Measurements from ENCODE around the gene TSC1.

The TSC1 gene

GRCh38 chr9:132886334-132886725 is 58.1 kb downstream of the TSC1 start:
- no peak for DNase-seq

GRCh38 chr9:132885720-132886333 is 58.6 kb downstream of the TSC1 start:
- DNase-seq = no peak

GRCh38 chr9:132883349-132884294 is 60.8 kb downstream of the TSC1 start:
- no peak for DNase-seq

GRCh38 chr9:132882616-132883015 is 61.8 kb downstream of the TSC1 start:
- no peak for DNase-seq

GRCh38 chr9:132881826-132882225 is 62.6 kb downstream of the TSC1 start:
- DNase-seq = no peak

- no peak for DNase-seq
Observed at GRCh38 chr9:132880324-132880661, 64.1 kb downstream of the TSC1 start.

GRCh38 chr9:132879457-132880323 is 64.7 kb downstream of the TSC1 start:
- no peak for DNase-seq

GRCh38 chr9:132878695-132879456 is 65.5 kb downstream of the TSC1 start, which contains the start of gene SPACA9:
Gene SPACA9 (plus strand): TSS chr9:132878898. CDS start chr9:132883948, 5,050 bp downstream.
- DNase-seq = peak; percentile 54

- DNase-seq = peak; percentile 77
Observed at GRCh38 chr9:132877824-132878694, 66.4 kb downstream of the TSC1 start, which contains the start of gene AK8. Gene AK8 (minus strand): TSS chr9:132878284. CDS start chr9:132878255, 29 bp downstream.

GRCh38 chr9:132877458-132877823 is 67.0 kb downstream of the TSC1 start:
- no peak for DNase-seq

- no peak for DNase-seq
Observed at GRCh38 chr9:132876849-132877248, 67.6 kb downstream of the TSC1 start.

GRCh38 chr9:132875159-132875558 is 69.3 kb downstream of the TSC1 start:
- DNase-seq = no peak

- DNase-seq = no peak
Observed at GRCh38 chr9:132873403-132873802, 71.0 kb downstream of the TSC1 start.

GRCh38 chr9:132869266-132869665 is 75.2 kb downstream of the TSC1 start:
- no peak for DNase-seq

- no peak for DNase-seq
Observed at GRCh38 chr9:132866898-132867297, 77.5 kb downstream of the TSC1 start.

GRCh38 chr9:132864691-132865090 is 79.7 kb downstream of the TSC1 start:
- DNase-seq = no peak

- no peak for DNase-seq
Observed at GRCh38 chr9:132864277-132864676, 80.1 kb downstream of the TSC1 start.

- no peak for DNase-seq
Observed at GRCh38 chr9:132863096-132863495, 81.3 kb downstream of the TSC1 start.

GRCh38 chr9:132862533-132862932 is 81.9 kb downstream of the TSC1 start:
- DNase-seq = no peak

GRCh38 chr9:132861666-132862065 is 82.8 kb downstream of the TSC1 start:
- DNase-seq = no peak

- no peak for DNase-seq
Observed at GRCh38 chr9:132858751-132859150, 85.7 kb downstream of the TSC1 start.

Data from CD4-positive, alpha-beta T cell treated with Interleukin-6 for 4 hours (primary cell).